HL-60/S4 (cell line): Measurements from ENCODE around the gene CAPN13.

ENCODE experiments used
- in situ Hi-C: fragments of 300-500 bp; cut with MboI; formaldehyde crosslinking; loops from 2 replicates; pipeline ENCODE4 v1.14.3; 2022; ENCODE audit warnings: low sequenced_read_pairs

Gene CAPN13

GRCh38 chr2:30732376-30732775 lies 74.9 kb downstream of the CAPN13 start:
- in situ Hi-C loops: no loop called here

DNA sequence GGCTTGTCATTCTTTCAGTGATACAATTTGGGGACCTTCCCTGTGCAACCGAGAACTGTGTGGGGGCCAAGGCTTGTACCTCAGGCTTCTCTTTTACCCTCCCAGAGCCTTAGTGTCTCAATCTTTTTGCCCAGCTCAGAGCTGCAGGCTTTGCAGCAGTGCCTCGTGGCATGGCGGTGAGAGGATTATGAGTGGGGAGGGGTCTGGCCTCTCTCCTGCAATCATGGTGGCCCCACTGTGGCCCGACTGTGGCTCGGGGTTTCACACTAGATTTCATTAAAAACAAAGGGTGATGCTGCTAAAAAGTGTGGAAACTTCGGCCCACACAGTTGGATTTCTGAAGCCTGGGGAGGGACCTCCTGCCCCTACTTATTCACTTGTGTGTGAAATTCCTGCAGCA lies 75.5 kb downstream of the CAPN13 start:
- in situ Hi-C loops: no loop called here

GRCh38 chr2:30730736-30731647 lies 76.3 kb downstream of the CAPN13 start:
- in situ Hi-C loops: no loop called here

GRCh38 chr2:30729031-30729430 lies 78.2 kb downstream of the CAPN13 start:
- in situ Hi-C loops: loop anchor here (10.0 kb wide), 1 partner anchor 446 kb away; no protein-coding TSS in a partner anchor

DNA sequence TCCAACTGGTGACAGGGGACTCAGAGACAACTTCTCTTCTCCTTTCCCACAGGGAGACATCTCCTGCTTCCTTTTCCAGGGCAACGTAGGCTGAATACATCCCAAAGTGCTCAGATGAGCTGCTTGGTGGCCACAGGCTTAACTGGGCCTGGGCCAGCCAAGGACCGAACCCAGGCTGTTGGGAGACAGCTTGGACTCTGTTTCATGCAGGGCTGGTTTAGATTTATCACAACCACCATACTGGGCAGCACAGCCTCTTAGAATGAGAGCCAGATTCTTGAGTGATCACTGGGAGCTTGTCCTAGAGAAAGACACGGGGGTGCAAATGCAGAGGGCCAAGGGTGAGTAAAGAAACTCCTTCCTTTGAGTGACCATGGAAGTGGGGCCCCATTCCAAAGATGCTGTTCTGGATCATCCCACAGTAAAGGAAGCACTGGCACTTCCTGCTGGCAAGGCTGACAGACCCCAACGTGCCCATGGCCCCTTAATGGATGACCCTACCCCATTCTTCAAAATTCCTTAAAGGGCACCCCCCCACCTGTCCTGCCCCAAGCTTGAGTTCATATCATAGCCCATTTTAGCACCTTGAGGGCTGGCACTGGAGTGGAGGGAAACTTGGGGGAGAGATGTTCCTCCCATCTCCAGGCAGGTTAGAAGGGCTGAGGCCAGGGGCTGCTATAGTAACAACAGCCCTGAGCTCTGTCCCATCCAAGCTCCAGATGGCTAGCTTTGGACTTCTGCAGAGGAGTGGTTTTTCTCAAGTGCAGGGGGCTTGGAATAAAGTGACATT lies 84.1 kb downstream of the CAPN13 start:
- in situ Hi-C loops: loop anchor here (10.0 to 25.0 kb wide), 2 partner anchors 452 to 614 kb away; no protein-coding TSS in a partner anchor

- in situ Hi-C loops: loop anchor here (10.0 to 25.0 kb wide), 2 partner anchors 453 to 615 kb away; no protein-coding TSS in a partner anchor
Measured at GRCh38 chr2:30721668-30722647, 85.3 kb downstream of the CAPN13 start.

DNA sequence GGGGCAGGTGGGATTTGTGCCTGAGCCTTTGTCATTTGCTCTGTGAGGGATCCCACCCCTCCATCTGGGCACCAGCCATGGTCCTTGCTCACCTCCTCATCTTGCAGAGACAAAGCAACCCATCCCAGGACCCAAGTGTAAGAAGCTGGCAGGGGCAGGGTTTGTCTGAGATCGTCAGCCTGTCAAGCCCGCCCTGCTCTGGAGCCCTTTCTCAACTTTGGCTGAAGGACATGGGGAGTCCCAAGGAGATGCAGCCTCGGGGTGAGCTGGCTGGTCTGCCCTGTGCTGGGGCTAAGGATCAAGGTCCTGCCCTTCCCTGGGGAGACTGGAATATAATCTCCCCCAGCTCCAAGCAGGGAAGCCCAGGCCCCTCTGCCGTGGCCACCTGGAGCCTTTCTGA lies 86.0 kb downstream of the CAPN13 start:
- in situ Hi-C loops: loop anchor here (10.0 to 25.0 kb wide), 2 partner anchors 454 to 616 kb away; no protein-coding TSS in a partner anchor

DNA sequence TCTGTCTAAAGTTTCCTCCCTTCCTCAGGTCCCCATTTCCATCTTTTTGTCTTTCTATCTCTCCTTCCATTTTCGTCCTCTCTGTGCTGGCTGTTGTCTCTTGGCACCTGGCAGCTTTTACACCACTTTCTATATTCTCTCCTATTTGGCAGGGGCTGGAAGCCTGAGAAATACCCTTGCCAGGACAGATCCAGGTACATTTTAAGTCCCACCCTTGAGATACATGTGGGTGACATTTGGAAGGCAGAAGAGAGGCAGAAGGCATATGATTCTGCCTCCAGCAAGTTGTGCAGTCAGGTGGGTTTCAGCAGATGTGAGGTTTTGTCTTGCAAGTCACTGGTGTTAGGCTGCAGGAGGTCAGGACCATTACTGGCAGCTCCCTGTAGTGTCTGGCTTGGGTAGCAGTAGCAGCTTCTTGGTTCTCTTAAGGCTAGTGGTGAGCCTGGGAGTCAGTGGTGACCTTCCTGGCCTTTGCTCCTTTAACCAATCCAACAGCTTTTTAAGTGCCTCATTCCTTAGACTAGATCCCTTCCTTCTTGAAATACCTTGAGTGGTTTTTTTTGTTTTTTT lies 90.1 kb downstream of the CAPN13 start:
- in situ Hi-C loops: loop anchor here (25.0 kb wide), 1 partner anchor 620 kb away; no protein-coding TSS in a partner anchor

GRCh38 chr2:30716123-30716900 lies 90.9 kb downstream of the CAPN13 start:
- in situ Hi-C loops: loop anchor here (25.0 kb wide), 1 partner anchor 621 kb away; no protein-coding TSS in a partner anchor

DNA sequence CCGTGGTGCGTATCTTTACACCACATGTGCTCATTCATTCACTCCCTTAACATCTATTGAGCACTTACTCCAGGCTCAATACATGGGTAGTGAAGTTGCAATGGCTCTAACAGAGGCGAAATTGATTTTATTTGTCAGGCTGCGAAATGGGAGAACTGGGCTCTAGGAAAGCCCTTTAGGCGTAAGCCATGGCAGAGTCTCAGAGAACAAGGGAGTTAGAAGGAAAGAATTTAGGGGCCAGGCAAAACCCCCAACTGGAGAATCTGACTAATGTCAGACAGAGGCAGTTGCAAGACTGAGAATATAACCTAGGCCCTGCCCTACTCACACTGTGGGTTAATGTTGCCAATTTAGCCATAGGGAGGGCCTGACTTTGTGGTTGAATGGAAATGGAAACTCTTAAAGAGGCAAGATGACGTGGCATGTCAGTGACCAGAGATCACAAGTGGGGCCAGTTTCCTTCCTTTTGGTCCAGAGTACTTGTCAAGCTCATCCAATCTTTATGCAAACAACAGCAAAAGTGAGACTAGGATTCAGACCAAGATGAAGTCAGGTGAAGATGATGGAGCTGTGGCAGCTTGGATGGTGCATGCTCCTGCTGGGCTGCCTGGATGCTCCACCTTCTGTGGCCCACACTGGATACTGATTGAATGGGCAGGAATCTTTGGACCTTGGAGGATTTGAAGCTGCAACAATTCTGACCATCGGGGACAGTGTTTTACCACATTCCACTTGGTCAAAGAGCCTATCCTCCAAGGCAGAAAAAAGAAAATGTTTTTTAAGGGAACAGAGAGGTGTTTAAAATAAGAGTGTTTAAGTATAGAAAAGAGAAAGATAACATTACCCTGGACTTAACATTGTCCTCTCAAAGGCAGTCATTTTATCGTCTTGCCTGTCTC lies 92.2 kb downstream of the CAPN13 start:
- in situ Hi-C loops: loop anchor here (25.0 kb wide), 1 partner anchor 622 kb away; no protein-coding TSS in a partner anchor

DNA sequence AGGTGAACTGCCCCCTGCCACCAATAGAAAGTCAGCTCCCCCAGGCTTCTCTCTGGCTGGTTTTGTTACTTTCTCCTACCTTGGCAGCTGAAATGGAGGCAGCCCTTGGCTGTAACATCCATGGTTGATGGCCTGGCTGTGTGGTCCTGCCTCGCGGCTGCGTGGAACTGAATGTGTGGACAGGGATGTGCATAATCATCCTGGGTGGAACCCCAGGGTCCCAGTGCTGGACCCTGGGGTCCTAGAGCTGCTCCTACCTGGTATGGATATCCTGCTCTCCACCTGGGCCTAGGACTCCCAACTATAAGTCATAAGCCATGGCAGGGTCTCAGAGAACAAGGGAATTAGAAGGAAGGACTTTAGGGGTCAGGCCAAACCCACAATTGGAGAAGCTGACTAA lies 93.5 kb downstream of the CAPN13 start:
- in situ Hi-C loops: loop anchor here (25.0 kb wide), 1 partner anchor 624 kb away; no protein-coding TSS in a partner anchor

DNA sequence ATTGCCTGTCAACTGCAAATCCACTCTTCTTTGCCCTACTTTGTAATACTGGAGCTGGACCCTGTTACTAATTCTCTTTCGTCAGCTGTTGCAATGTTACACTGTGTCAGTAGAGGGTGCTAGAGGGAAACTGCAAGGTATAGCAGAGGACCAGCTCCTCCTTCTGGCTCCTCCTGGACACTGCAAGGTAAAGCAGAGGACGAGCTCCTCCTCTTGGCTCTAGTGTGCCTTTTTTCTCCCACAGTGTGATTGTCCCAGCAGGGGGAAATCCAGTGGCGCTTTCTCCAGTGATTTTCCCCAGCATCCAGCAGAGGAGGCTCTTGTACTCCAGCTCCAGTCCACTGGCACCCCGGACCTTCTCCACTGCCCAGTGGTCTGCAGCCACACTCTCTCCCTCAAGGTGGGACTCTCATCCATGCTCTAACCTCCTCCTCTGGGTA lies 95.6 kb downstream of the CAPN13 start:
- in situ Hi-C loops: loop anchor here (25.0 kb wide), 1 partner anchor 626 kb away; no protein-coding TSS in a partner anchor

- in situ Hi-C loops: loop anchor here (25.0 kb wide), 1 partner anchor 627 kb away; no protein-coding TSS in a partner anchor
Measured at GRCh38 chr2:30710461-30710860, 96.8 kb downstream of the CAPN13 start.

DNA sequence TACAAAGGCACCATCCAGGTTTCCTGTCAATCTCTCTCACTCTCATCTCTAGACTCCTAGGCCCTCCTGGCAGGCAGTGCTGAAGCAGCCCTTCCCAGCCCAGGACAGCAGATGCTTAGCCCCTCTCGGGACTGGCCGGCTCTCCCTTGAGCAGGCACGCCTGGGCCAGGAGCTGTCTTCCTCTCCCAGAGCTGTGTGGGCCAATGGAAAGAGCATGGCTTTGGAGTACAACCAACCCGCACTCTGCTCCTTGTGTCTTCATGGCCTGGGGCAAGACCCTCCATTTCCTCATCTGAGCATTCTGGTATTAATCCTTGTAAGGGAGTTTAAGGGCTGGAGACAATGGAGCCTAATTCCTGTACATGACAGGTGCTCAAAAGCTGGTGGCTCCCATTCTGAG lies 97.2 kb downstream of the CAPN13 start:
- in situ Hi-C loops: loop anchor here (25.0 kb wide), 1 partner anchor 627 kb away; no protein-coding TSS in a partner anchor

DNA sequence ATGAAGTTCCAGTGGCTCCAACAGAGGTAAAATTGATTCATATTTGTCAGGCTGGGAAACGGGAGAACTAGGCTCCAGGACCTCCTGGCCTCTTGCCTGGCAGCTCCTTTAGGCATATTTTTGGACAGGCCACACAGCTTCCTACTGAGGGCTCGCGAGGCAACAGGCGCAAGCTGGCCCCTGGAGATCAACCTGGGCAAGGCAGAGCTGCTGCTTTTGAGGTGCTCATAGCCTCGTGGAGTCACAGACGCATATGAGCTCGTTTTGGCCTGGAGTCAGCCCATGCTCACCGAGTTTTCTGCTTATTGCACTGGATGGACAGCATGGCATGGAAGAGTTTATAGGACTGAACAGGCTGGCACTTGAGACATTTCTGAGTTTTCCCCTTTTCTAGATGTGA lies 97.7 kb downstream of the CAPN13 start:
- in situ Hi-C loops: loop anchor here (5.0 to 25.0 kb wide), 3 partner anchors 502 to 628 kb away; no protein-coding TSS in a partner anchor

DNA sequence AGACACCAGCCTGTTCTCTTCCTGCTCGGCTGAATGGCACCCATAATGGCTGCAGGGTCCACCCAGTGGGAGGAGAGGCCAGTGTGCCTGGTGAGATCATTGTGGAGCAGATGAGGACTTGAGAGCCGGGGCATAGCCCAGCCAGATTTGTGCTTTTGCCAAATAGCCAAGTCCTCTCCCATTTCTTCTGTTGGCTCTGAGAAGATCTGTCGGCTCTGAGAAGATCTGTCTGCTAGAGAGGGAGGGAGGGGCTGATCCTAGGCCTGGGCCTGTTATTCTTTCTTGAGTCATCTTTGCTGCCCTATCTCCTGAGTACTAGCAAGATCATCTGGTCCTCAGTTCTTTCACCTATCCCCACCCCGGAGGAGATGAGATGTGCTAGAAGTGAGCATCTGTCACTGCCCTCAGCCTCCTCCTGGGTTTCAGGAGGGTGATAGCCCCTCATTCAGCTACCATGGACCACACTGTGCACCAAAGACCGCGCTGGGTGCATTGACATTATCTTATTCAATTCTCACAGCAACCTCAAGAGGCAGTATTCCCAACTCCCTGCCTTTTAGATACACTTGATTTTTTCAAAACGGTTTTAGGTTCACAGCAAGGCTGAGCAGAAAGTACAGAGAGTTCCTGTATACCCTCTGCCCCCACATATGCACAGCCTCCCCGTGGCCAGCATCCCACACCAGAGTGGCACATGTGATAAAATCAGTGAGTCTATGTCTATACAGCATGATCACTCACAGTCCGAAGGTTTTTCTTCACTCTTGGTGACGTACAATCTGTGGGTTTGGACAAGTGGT lies 98.6 kb downstream of the CAPN13 start:
- in situ Hi-C loops: loop anchor here (5.0 to 25.0 kb wide), 3 partner anchors 501 to 629 kb away; no protein-coding TSS in a partner anchor
